Measurements from ENCODE around the gene ELAC2.

ELAC2 gene

GRCh38 chr17:12953156-12953555 lies 64.7 kb downstream of the ELAC2 start:
- no peak for DNase-seq (ENCODE audit: low read depth)

GRCh38 chr17:12952012-12952411 lies 65.8 kb downstream of the ELAC2 start:
- DNase-seq (ENCODE audit: low read depth) = no peak

- DNase-seq (ENCODE audit: low read depth) = no peak
Observed at GRCh38 chr17:12947047-12947446, 70.8 kb downstream of the ELAC2 start.

Measured in fibroblast of the conjunctiva (primary cell).